ENCODE data around the gene POLE2.

The POLE2 gene

GRCh38 chr14:49633640-49634546, 54.1 kb downstream of the POLE2 start (continued):
- TF ChIP-seq PRDM2 (tag by site-specific recombination; IDR thresholded peaks at IDR 0.05; ENCODE audit: borderline replicate concordance) (no peak), ZNF169 (tag by site-specific recombination; IDR thresholded peaks at IDR 0.05) (no peak), ZNF629 (tag by site-specific recombination; IDR thresholded peaks at IDR 0.05) (peak; percentile 59; the same call in 1 of the 2 replicates), ZNF76 (tag by site-specific recombination; IDR thresholded peaks at IDR 0.05; ENCODE audit: borderline replicate concordance, low read depth) (peak; percentile 91), GLIS1 (tag by site-specific recombination; IDR thresholded peaks at IDR 0.05) (peak; percentile 41), ZNF280C (tag by site-specific recombination; IDR thresholded peaks at IDR 0.05) (no peak), ZNF335 (tag by site-specific recombination; conservative IDR thresholded peaks at IDR 0.05) (peak; percentile 49), SCRT1 (tag by site-specific recombination; IDR thresholded peaks at IDR 0.05; ENCODE audit: borderline replicate concordance) (peak; percentile 54; the same call in 1 of the 2 replicates), IKZF3 (tag by site-specific recombination; IDR thresholded peaks at IDR 0.05) (0 out of 2 replicates have a peak, but pooled peaks have one; percentile 5), ZNF658 (tag by site-specific recombination; IDR thresholded peaks at IDR 0.05) (no peak), YY1 (tag by site-specific recombination; IDR thresholded peaks at IDR 0.05) (peak; percentile 56; the same call in 1 of the 2 replicates), WT1 (tag by site-specific recombination; IDR thresholded peaks at IDR 0.05) (0 out of 2 replicates have a peak, but pooled peaks have one; percentile 30), ZNF529 (tag by site-specific recombination; IDR thresholded peaks at IDR 0.05; ENCODE audit: insufficient replicate concordance) (no peak), ZNF521 (tag by site-specific recombination; IDR thresholded peaks at IDR 0.05) (no peak), ZNF513 (tag by site-specific recombination; IDR thresholded peaks at IDR 0.05) (no peak), KLF16 (tag by site-specific recombination; IDR thresholded peaks at IDR 0.05) (no peak; the same call in 1 of the 2 replicates), SP7 (tag by site-specific recombination; IDR thresholded peaks at IDR 0.05) (peak; percentile 74), ZBTB17 (tag by site-specific recombination; IDR thresholded peaks at IDR 0.05) (peak; percentile 82), ZFHX2 (tag by site-specific recombination; conservative IDR thresholded peaks at IDR 0.05) (peak; percentile 56)

Data from HEK293 (cell line).